Keratinocyte (primary cell): ENCODE results near the gene SLC5A1.

Source experiments
- EZH2 ChIP-seq: IDR thresholded peaks from one replicate; pipeline ENCODE4 v1.6.1; 2012; ENCODE audit warnings: inconsistent platforms, mild to moderate bottlenecking, low read length, moderate library complexity
- TF ChIP-seq, protein P1 (sequence below), 3 experiments: IDR thresholded peaks in 1 of 3; conservative IDR thresholded peaks in 1 of 3; optimal IDR thresholded peaks in 1 of 3; 2 replicates in 2 of 3; 3 replicates in 1 of 3; pipeline versions ENCODE3 to v1.5.1; 2011; ENCODE audit warnings: low read length in 3 of 3, mild to moderate bottlenecking in 3 of 3, moderate library complexity in 2 of 3, control low read depth in 1 of 3, inconsistent platforms in 1 of 3; ENCODE audit not compliant: insufficient read depth in 2 of 3; ENCODE audit errors: extremely low read depth in 1 of 3

DNA sequence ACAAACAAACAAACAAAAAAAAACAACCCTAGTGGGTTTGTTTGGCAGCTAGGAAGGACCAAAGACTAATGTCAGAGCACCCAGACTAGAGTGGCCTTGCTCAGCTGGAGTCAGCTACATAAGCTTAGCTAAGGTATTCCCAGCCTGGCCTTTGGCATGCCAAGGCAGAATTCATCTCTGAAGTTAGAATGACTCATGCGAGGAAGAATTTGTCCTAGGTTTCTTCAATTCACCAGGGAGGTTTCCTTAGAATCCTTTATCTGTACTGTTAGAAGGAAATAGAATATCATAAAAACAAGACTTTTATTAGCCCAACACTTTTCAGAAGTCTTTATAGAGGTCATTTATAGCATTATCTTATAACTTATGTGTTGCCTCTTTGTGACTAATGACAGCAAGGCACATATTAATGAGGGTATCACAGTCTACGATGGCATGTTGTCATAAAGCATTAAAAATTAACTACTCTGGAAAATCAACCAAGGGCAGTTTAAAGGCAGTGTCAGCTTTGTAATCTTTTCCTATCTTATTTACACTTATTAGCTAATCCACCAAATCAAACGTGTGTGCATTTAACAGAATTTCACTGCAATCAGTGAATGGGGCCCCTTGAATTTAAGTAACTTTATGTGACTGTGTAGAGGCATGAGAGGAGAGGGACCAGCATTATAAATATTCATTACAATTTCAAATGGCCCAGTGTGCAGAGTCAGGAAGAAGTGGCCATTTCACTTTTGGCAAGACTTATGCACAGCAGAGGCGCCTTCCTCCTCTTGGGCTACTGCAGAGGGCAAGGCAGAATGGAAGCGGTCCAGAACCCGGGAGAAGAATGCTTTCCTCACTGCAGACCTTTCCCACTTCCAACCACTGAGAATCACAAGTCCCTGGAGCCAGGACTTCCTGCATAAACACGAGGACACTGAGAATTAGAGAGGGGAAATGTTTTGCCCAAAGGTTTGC lies 36.3 kb downstream of the SLC5A1 start:
- TF ChIP-seq, protein P1, sequence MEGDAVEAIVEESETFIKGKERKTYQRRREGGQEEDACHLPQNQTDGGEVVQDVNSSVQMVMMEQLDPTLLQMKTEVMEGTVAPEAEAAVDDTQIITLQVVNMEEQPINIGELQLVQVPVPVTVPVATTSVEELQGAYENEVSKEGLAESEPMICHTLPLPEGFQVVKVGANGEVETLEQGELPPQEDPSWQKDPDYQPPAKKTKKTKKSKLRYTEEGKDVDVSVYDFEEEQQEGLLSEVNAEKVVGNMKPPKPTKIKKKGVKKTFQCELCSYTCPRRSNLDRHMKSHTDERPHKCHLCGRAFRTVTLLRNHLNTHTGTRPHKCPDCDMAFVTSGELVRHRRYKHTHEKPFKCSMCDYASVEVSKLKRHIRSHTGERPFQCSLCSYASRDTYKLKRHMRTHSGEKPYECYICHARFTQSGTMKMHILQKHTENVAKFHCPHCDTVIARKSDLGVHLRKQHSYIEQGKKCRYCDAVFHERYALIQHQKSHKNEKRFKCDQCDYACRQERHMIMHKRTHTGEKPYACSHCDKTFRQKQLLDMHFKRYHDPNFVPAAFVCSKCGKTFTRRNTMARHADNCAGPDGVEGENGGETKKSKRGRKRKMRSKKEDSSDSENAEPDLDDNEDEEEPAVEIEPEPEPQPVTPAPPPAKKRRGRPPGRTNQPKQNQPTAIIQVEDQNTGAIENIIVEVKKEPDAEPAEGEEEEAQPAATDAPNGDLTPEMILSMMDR (optimal IDR thresholded peaks at IDR 0.05 in 1 of 3, IDR thresholded peaks at IDR 0.05 in 1 of 3, conservative IDR thresholded peaks at IDR 0.05 in 1 of 3; ENCODE audit: extremely low read depth in 1 of 3, insufficient read depth in 2 of 3, low read length in 3 of 3): no peak
- no peak for TF ChIP-seq EZH2
